HepG2 (cell line): ENCODE measurements around the gene PPP3R1. TPM values are rescaled to one million over a fixed set of nuclear protein-coding genes. Genes with fewer than 3 reads are reported as not detected.

ENCODE experiments used
- ATAC-seq: fragments of 200-7000 bp; cut with Tn5 transposase; 3 replicates; pipeline ENCODE4 v1.9.1; 2020; ENCODE audit warnings: mild to moderate bottlenecking, moderate library complexity
- BruUV-seq: library from RNA; stranded (reverse); fragments of 400-500 nt; replicated peaks from 2 replicates; lab custom pipeline; 2021; lab: Mats Ljungman, UMichigan
- CTCF ChIA-PET: fragments of 300-600 bp; formaldehyde crosslinking; extraction: SDS; loops from one replicate; lab custom pipeline; 2021; ENCODE audit warnings: low total read pairs, inconsistent platforms, low intra/inter-chr PET ratio; lab: Yijun Ruan, JAX
- POLR2A ChIA-PET: fragments of 350-600 bp; sonication (Branson Sonifier 250); formaldehyde crosslinking; loops from one replicate; lab custom pipeline; 2020; ENCODE audit warnings: antibody characterized with exemption, inconsistent platforms; lab: Yijun Ruan, JAX
- DNase-seq: peaks from one replicate; pipeline ENCODE4 v3.0.0-alpha.2; 2015; ENCODE audit warnings: low spot score
- FAIRE-seq: peaks from 3 replicates; lab custom pipeline; 2011; peaks lifted over from hg19 to GRCh38; lab: Jason Lieb, UNC
- H2AFZ ChIP-seq: one replicate; pipeline ENCODE4 v1.6.1; 2011; ENCODE audit warnings: low read length, inconsistent platforms
- H3K27ac ChIP-seq: fragments of 300-600 bp; 3 replicates; pipeline ENCODE4 v1.8.0; 2011; ENCODE audit warnings: mixed run types, mild to moderate bottlenecking, mixed read lengths, low read length, inconsistent platforms; ENCODE audit not compliant: insufficient read depth; ENCODE audit errors: extremely low read length
- H3K27me3 ChIP-seq, 2 experiments: fragments of 200-600 bp in 1 of 2; 2 replicates in 1 of 2; 3 replicates in 1 of 2; pipeline versions ENCODE4 v1.6.0 to v1.8.0; 2011; ENCODE audit warnings: low read length in 2 of 2, mild to moderate bottlenecking in 2 of 2, moderate library complexity in 2 of 2, inconsistent platforms in 1 of 2; ENCODE audit not compliant: insufficient read depth in 2 of 2, control insufficient read depth in 1 of 2
- H3K36me3 ChIP-seq, 2 experiments: fragments of 200-600 bp in 1 of 2; replicated peaks in 1 of 2; 2 replicates in 1 of 2; 3 replicates in 1 of 2; pipeline versions ENCODE4 v1.5.1 to v1.8.0; 2011; ENCODE audit warnings: low read length in 2 of 2, inconsistent platforms in 1 of 2; ENCODE audit not compliant: insufficient read depth in 2 of 2, control insufficient read depth in 1 of 2
- H3K4me1 ChIP-seq: 2 replicates; pipeline ENCODE4 v1.5.1; 2012; ENCODE audit warnings: low read length, inconsistent platforms; ENCODE audit not compliant: insufficient read depth
- H3K4me2 ChIP-seq: 2 replicates; pipeline ENCODE4 v1.6.0; 2011; ENCODE audit warnings: low read depth, low read length, inconsistent platforms
- H3K4me3 ChIP-seq, 3 experiments: fragments of 200-600 bp in 1 of 3; sonication (generic), shearing (Covaris generic) in 1 of 3; replicated peaks in 1 of 3; 2 replicates each; pipeline ENCODE4 v1.5.1; 2011 to 2016; ENCODE audit warnings: low read length in 3 of 3, inconsistent platforms in 2 of 3, low read depth in 2 of 3, mild to moderate bottlenecking in 2 of 3, control low read depth in 1 of 3, mixed read lengths in 1 of 3; ENCODE audit not compliant: insufficient read depth in 1 of 3
- H3K79me2 ChIP-seq: one replicate; pipeline ENCODE4 v1.6.1; 2011; ENCODE audit warnings: low read length, inconsistent platforms; ENCODE audit not compliant: insufficient read depth
- H3K9ac ChIP-seq: 2 replicates; pipeline ENCODE4 v1.6.0; 2011; ENCODE audit warnings: mild to moderate bottlenecking, low read depth, low read length, inconsistent platforms; ENCODE audit not compliant: insufficient read depth
- H3K9me3 ChIP-seq: 2 replicates; pipeline ENCODE4 v1.5.1; 2012; ENCODE audit warnings: mild to moderate bottlenecking, low read length
- H4K20me1 ChIP-seq: 2 replicates; pipeline ENCODE4 v1.6.0; 2011; ENCODE audit warnings: inconsistent platforms, mild to moderate bottlenecking, low read length, moderate library complexity; ENCODE audit not compliant: insufficient read depth
- ATF6 ChIP-seq: sonication (generic); formaldehyde crosslinking; conservative IDR thresholded peaks from 2 replicates; pipeline ENCODE4 v1.4.0; 2020; ENCODE audit warnings: missing genetic modification reagents
- GATAD2A ChIP-seq: IDR thresholded peaks from 2 replicates; pipeline ENCODE4 v1.6.1; 2016
- HIC2 ChIP-seq: sonication (generic); formaldehyde crosslinking; IDR thresholded peaks from 2 replicates; pipeline ENCODE4 v1.9.0; 2022; ENCODE audit warnings: low read depth, missing genetic modification reagents
- MAZ ChIP-seq, 2 experiments: sonication (generic) in 1 of 2; formaldehyde crosslinking in 1 of 2; IDR thresholded peaks; 2 replicates each; pipeline versions ENCODE4 v1.5.0 to v1.6.1; 2012 to 2020; ENCODE audit warnings: low read depth in 2 of 2, mild to moderate bottlenecking in 2 of 2, borderline replicate concordance in 1 of 2, improper control_type of control experiment in 1 of 2, low read length in 1 of 2, missing genetic modification reagents in 1 of 2, moderate library complexity in 1 of 2
- MLX ChIP-seq: IDR thresholded peaks from 2 replicates; pipeline ENCODE4 v1.6.1; 2016
- MTA3 ChIP-seq: sonication (generic); formaldehyde crosslinking; IDR thresholded peaks from 2 replicates; pipeline ENCODE4 v1.4.0; 2020; ENCODE audit warnings: missing genetic modification reagents
- NONO ChIP-seq, 2 experiments: fragments of 450-650 bp in 1 of 2; sonication (generic) in 1 of 2; formaldehyde crosslinking in 1 of 2; IDR thresholded peaks in 1 of 2; conservative IDR thresholded peaks in 1 of 2; 2 replicates each; pipeline versions ENCODE4 v1.6.1 to v1.8.0; 2017 to 2022; ENCODE audit warnings: mild to moderate bottlenecking in 1 of 2, missing genetic modification reagents in 1 of 2, moderate library complexity in 1 of 2
- PCBP1 ChIP-seq: fragments of 200-400 bp; formaldehyde crosslinking; IDR thresholded peaks from 2 replicates; pipeline ENCODE4 v1.6.1; 2017; ENCODE audit warnings: mild to moderate bottlenecking, low read depth, low read length, borderline replicate concordance
- ZNF138 ChIP-seq: sonication (generic); formaldehyde crosslinking; IDR thresholded peaks from 2 replicates; pipeline ENCODE4 v1.5.0; 2020; ENCODE audit warnings: mild to moderate bottlenecking, low read depth, missing genetic modification reagents
- ZNF224 ChIP-seq: sonication (generic); formaldehyde crosslinking; IDR thresholded peaks from 2 replicates; pipeline ENCODE4 v1.5.0; 2020; ENCODE audit warnings: mild to moderate bottlenecking, missing genetic modification reagents
- ZNF430 ChIP-seq: sonication (generic); formaldehyde crosslinking; IDR thresholded peaks from 2 replicates; pipeline ENCODE4 v1.9.0; 2021; ENCODE audit warnings: mild to moderate bottlenecking, missing genetic modification reagents
- ZNF616 ChIP-seq: sonication (generic); formaldehyde crosslinking; IDR thresholded peaks from 2 replicates; pipeline ENCODE4 v1.5.0; 2020; ENCODE audit warnings: low read depth, mild to moderate bottlenecking, missing genetic modification reagents
- ZNF703 ChIP-seq: sonication (generic); formaldehyde crosslinking; IDR thresholded peaks from 2 replicates; pipeline ENCODE4 v1.5.1; 2020; ENCODE audit warnings: missing genetic modification reagents, mild to moderate bottlenecking, moderate library complexity, borderline replicate concordance
- in situ Hi-C: cut with HindIII; loops from 2 replicates; pipeline ENCODE4 v1.10.0; 2017; ENCODE audit warnings: low pct_unique_long_range_greater_than_20kb; ENCODE audit not compliant: extremely low pct_ligation_motif_present
- intact Hi-C: fragments of 100-400 bp; cut with micrococcal nuclease; formaldehyde crosslinking; loops from one replicate; pipeline ENCODE4 v1.10.0; 2022; ENCODE audit not compliant: unreplicated experiment
- polyA plus RNA-seq, 8 experiments: library from polyadenylated mRNA; depleted of rRNA in 3 of 8; stranded (reverse) in 7 of 8; unstranded in 1 of 8; fragments of >200 nt; fragmentation: Illumina TruSeq in 4 of 8; extraction: Trizol in 4 of 8; gene quantifications; 2 replicates each; pipeline versions ENCODE4 v1.2.1 to v1.2.3, GENCODE V29; 2011 to 2016; ENCODE audit warnings: low read depth in 4 of 8, missing spikeins in 1 of 8, mixed read lengths in 1 of 8; ENCODE audit not compliant: insufficient read depth in 1 of 8
- total RNA-seq, 5 experiments: library from RNA; depleted of rRNA; stranded (reverse); fragments of >200 nt; fragmentation: Illumina TruSeq; extraction: Trizol; gene quantifications; 2 replicates each; pipeline ENCODE4 v1.2.3, GENCODE V29; 2016; ENCODE audit warnings: low read depth in 1 of 5

The PPP3R1 gene
- total and polyA plus RNA-seq, 2 of the 13 experiments (the other 11 are each of a cell fraction or from before 2014, with no cell fraction given) = 11.6 to 25.7 TPM

- Histone ChIP-seq H3K4me2 (no peak overlapping the region), H3K4me1 (peaks cover 62% of the 10 kb centered on the region), H4K20me1 (peaks cover 75% of the 10 kb centered on the region), H3K9ac (no peak overlapping the region), H3K27ac (no peak overlapping the region), H3K36me3 (peaks cover 0 to 11% of the 10 kb centered on the region in 2 experiments; a peak in 3 of 5 replicates), H3K4me3 (no peak overlapping the region), H3K27me3 (no peaks in the 10 kb centered on the region; a peak in 1 of 5 replicates), H3K79me2 (peaks cover 100% of the 10 kb centered on the region), H3K9me3 (no peaks in the 10 kb centered on the region), H2AFZ (no peak overlapping the region)
- ChIA-PET POLR2A (no interaction called here), CTCF (no interaction called here)
- ATAC-seq (no peak), FAIRE-seq (no peak), DNase-seq (no peak)
- TF ChIP-seq NONO (IDR thresholded peaks at IDR 0.05) (no peak), NONO (CRISPR knock-in tag; conservative IDR thresholded peaks at IDR 0.05) (no peak), ZNF616 (CRISPR knock-in tag) (no peak), ZNF224 (CRISPR knock-in tag) (no peak), HIC2 (no peak), MAZ (IDR thresholded peaks at IDR 0.05; ENCODE audit: borderline replicate concordance, low read depth, low read length) (no peak), MAZ (CRISPR knock-in tag; IDR thresholded peaks at IDR 0.05; ENCODE audit: low read depth) (no peak), ZNF703 (CRISPR knock-in tag) (no peak), MLX (CRISPR knock-in tag) (no peak), MTA3 (CRISPR knock-in tag) (no peak), GATAD2A (CRISPR knock-in tag) (no peak), ATF6 (no peak), PCBP1 (no peak), ZNF430 (CRISPR knock-in tag) (no peak), ZNF138 (CRISPR knock-in tag) (no peak)
- intact Hi-C loops (no loop called here), in situ Hi-C loops (no loop called here)
- no TSS peak for BruUV-seq
Measured at GRCh38 chr2:68245672-68246071, 6.7 kb downstream of the PPP3R1 start.
